ENCODE measurements around the gene C1QTNF8. TPM values are rescaled to one million over a fixed set of nuclear protein-coding genes. Genes with fewer than 3 reads are reported as not detected.

Gene C1QTNF8
- total and polyA plus RNA-seq, 2 donors (not counting 1 experiment from before 2014, with no cell fraction given): not detected

GRCh38 chr16:1129106-1129960, 33.3 kb upstream of the C1QTNF8 start:
- H3K4me3 Mint-ChIP-seq: no peak overlapping the region
- no peaks in the 10 kb centered on the region for H3K4me1 Mint-ChIP-seq
- no peak for DNase-seq
- no peaks in the 10 kb centered on the region for H3K79me2 ChIP-seq (ENCODE audit: control insufficient read depth, insufficient read depth, low read length)
- intact Hi-C loops (cut with micrococcal nuclease): no loop called here
- H3K36me3 ChIP-seq (replicated peaks in 1 of 2; ENCODE audit: control extremely low read depth in 1 of 2, control insufficient read depth in 1 of 2, extremely low read depth in 1 of 2, insufficient read depth in 2 of 2, low read length in 1 of 2): no peaks in the 10 kb centered on the region
- peaks cover 0 to 5% (median 0%) of the 10 kb centered on the region in 3 donors for H3K9me3 ChIP-seq (ENCODE audit: control extremely low read depth in 1 of 3, control insufficient read depth in 2 of 3, insufficient read depth in 1 of 3, low read length in 2 of 3)
- no peak for ATAC-seq (ENCODE audit: low read depth)
- H2AFZ ChIP-seq (ENCODE audit: insufficient read depth, low read depth, low read length, poor library complexity, severe bottlenecking): no peak overlapping the region
- 94% methylated on average over 48 of the region's 48 CpGs for WGBS (ENCODE audit: insufficient coverage)
- no peaks in the 10 kb centered on the region for H3K9me3 Mint-ChIP-seq (ENCODE audit: insufficient read depth)
- H4K20me1 ChIP-seq (ENCODE audit: control insufficient read depth, insufficient read depth, low read length, poor library complexity, severe bottlenecking): no peaks in the 10 kb centered on the region
- no peak overlapping the region for H3K27ac Mint-ChIP-seq
- H3K9ac ChIP-seq (ENCODE audit: low read length): no peak overlapping the region
- no peak overlapping the region for H3K27ac ChIP-seq (ENCODE audit: low read length in 2 of 2)
- ChIA-PET CTCF (interaction anchor here (0.5 kb wide), 1 partner anchor 997 kb away, joined by 3 read pairs; no protein-coding TSS in a partner anchor), POLR2A (no interaction called here)
- no peak overlapping the region for H3K4me2 ChIP-seq (replicated peaks; ENCODE audit: low read depth, low read length, poor library complexity, severe bottlenecking)
- TF ChIP-seq EZH2 (IDR thresholded peaks at IDR 0.05; ENCODE audit: borderline replicate concordance, insufficient read depth, low read depth, low read length, poor library complexity, severe bottlenecking) (no peak), CTCF (IDR thresholded peaks at IDR 0.05) (no peak)
- H3K4me3 ChIP-seq (ENCODE audit: control extremely low read depth in 1 of 5, extremely low read depth in 1 of 5, insufficient read depth in 1 of 5, low read depth in 2 of 5, low read length in 4 of 5): no peak overlapping the region
- H3K27me3 Mint-ChIP-seq: peaks cover 3% of the 10 kb centered on the region
- H3K4me1 ChIP-seq (ENCODE audit: control insufficient read depth in 2 of 2, insufficient read depth in 2 of 2, low read length in 2 of 2): no peaks in the 10 kb centered on the region
- no peaks in the 10 kb centered on the region for H3K27me3 ChIP-seq (replicated peaks in 1 of 4; ENCODE audit: control extremely low read depth in 1 of 4, control insufficient read depth in 3 of 4, insufficient read depth in 4 of 4, low read length in 3 of 4)

Data from B cell (primary cell).